ENCODE measurements around the gene INPP5D. TPM values are rescaled to one million over a fixed set of nuclear protein-coding genes. Genes with fewer than 3 reads are reported as not detected.

The INPP5D gene
- total RNA-seq, 1 donor from 2014 or later = 18.3 TPM

DNA sequence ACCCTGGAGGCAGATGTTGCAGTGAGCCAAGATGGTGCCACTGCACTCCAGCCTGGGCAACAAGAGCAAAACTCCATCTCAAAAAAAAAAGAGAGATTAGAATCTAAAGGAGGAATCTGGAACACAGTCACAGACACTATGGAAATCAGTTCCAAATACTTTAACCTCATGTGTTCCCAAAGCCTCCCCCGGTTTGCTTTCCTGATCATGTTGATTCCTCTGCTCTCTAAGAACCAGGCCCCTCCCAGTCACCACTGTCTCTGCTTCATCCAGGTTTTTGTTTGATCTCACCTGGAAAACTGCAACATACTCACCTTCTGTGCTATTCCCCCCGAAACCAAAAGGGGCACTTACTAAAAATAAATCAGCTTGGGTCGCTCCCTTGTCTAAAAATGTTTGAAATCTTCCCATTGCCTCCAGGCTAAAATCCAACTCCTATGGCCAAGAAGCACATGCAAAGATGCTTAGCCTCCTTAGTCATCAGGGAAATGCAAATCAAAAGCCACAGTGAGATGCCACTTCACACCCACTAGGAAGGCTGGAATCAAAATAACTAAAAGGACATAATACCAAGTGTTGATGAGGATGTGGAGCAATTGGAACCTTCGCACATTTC is 33.8 kb upstream of the INPP5D start:
- Mint-ChIP-seq H3K4me3 (peak overlapping the region; percentile 7), H3K4me1 (ENCODE audit: unreplicated experiment) (peaks cover 5% of the 10 kb centered on the region), H3K27ac (no peak overlapping the region), H3K36me3 (no peaks in the 10 kb centered on the region), H3K9me3 (no peaks in the 10 kb centered on the region), H3K27me3 (no peaks in the 10 kb centered on the region)
- no peak for DNase-seq (ENCODE audit: extremely low spot score, unreplicated experiment)
- TF ChIP-seq, protein P1, sequence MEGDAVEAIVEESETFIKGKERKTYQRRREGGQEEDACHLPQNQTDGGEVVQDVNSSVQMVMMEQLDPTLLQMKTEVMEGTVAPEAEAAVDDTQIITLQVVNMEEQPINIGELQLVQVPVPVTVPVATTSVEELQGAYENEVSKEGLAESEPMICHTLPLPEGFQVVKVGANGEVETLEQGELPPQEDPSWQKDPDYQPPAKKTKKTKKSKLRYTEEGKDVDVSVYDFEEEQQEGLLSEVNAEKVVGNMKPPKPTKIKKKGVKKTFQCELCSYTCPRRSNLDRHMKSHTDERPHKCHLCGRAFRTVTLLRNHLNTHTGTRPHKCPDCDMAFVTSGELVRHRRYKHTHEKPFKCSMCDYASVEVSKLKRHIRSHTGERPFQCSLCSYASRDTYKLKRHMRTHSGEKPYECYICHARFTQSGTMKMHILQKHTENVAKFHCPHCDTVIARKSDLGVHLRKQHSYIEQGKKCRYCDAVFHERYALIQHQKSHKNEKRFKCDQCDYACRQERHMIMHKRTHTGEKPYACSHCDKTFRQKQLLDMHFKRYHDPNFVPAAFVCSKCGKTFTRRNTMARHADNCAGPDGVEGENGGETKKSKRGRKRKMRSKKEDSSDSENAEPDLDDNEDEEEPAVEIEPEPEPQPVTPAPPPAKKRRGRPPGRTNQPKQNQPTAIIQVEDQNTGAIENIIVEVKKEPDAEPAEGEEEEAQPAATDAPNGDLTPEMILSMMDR (conservative IDR thresholded peaks at IDR 0.05) = no peak

DNA sequence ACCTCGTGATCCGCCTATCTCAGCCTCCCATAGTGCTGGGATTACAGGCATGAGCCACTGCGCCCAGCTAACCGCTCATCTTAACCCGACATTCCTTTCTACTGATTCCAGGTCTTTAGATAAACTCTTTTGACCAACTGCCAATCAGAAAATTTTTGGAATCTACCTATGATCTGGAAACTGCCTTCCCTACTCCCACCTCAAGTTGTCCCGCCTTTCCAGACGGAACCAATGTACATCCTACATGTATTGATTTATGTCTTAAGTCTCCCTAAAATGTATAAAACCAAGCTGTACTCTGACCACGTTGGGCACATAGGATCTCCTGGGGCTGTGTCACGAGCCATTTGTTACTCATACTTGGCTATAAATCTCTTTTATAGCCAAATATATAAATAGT is 30.8 kb upstream of the INPP5D start:
- Mint-ChIP-seq H3K36me3 (no peaks in the 10 kb centered on the region), H3K9me3 (no peaks in the 10 kb centered on the region), H3K4me3 (no peak overlapping the region), H3K4me1 (ENCODE audit: unreplicated experiment) (peaks cover 6% of the 10 kb centered on the region), H3K27me3 (no peaks in the 10 kb centered on the region), H3K27ac (no peak overlapping the region)
- TF ChIP-seq, protein P1 (conservative IDR thresholded peaks at IDR 0.05) = no peak
- DNase-seq (ENCODE audit: extremely low spot score, unreplicated experiment) = no peak

DNA sequence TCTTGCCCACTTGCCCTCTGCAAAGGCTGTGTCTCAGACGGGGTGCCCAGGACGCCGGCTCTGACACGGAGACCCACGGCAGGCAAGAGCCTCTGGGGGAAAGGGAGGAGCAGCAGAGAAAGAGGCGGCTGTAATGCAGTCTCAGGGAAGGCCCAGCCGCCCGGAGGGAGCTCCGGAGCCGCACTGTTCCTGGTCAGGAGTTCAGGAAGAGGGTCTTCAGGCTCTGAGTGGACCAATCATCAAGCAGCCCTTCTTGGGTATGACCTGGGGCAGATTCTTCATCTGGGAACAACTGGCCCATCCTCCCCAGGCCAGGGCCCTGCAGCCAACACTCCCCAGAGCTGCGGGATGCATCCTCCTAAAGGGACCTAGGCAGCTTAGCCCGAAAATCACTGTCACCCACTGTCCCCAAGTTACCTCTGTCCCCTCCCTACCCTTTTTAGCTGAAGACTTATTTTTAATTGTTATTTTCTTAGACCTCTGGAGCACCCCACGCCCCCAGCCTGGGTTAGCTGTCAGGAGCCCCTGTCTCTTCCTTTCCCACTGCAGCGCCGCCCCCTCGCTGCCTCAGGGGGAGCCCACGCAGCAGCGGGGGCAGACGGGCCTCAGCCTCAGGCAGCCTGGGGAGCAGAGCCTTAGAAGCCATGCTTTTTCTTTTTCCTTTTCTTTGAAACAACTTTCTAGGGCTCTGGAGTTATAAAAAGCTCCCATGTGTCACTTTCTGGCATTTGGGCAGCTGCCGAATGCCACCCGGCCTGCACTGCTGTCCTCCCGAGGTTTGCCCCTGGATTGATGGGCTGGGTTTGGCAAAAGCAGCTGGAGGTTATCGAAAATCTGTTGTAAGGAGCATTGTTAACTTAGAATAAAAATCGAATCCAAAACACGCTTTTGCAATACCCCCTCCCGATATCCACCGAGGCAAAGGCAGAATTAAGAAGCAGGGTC is 28.3 kb upstream of the INPP5D start:
- TF ChIP-seq, protein P1 (conservative IDR thresholded peaks at IDR 0.05) = no peak
- H3K36me3 Mint-ChIP-seq = no peaks in the 10 kb centered on the region
- H3K27me3 Mint-ChIP-seq = no peaks in the 10 kb centered on the region
- DNase-seq (ENCODE audit: extremely low spot score, unreplicated experiment) = no peak
- H3K9me3 Mint-ChIP-seq = no peaks in the 10 kb centered on the region
- H3K4me1 Mint-ChIP-seq (ENCODE audit: unreplicated experiment) = peaks cover 6% of the 10 kb centered on the region
- H3K4me3 Mint-ChIP-seq = no peak overlapping the region
- H3K27ac Mint-ChIP-seq = no peak overlapping the region

DNA sequence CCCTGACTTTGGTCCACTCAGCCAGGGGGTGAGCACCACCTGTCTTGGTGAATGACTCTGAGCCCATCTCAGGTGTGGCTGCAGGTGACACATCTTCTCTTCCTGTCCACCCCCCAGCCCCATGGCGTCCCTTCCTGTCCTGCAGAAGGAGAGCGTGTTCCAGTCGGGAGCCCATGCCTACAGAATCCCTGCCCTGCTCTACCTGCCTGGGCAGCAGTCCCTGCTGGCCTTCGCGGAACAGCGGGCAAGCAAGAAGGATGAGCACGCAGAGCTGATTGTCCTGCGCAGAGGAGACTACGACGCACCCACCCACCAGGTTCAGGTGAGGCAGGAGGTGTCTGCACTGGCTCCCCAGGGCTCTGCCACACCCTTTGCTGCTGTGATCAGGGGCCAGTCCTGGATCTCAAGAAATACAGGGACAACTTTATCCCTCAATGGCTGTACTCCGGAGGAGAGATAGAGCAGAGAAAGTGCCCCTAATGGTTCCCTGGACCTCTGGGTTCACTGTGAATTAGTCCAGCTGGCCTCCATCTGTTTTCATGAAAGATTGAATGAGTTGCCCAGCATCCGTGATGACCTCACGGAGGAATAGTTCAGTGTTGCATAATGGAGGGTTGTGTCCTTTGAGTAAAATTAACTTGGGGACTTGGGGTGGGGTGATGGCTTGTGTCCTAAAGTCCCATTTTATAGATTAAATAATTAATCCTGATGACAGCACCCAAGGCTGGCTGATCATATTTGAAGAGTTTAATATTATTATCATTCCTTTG is 27.4 kb upstream of the INPP5D start, which contains the start of gene NEU2:
NEU2 (plus strand) TSS at position 122 of the 770 bp plus-strand sequence; CDS start at position 122, 0 bp downstream.
- Mint-ChIP-seq H3K4me1 (ENCODE audit: unreplicated experiment) (peaks cover 6% of the 10 kb centered on the region), H3K27ac (no peak within 1 kb of the TSS), H3K9me3 (no peaks in the 10 kb centered on the region), H3K27me3 (no peaks in the 10 kb centered on the region), H3K36me3 (no peaks in the 10 kb centered on the region), H3K4me3 (no peak within 1 kb of the TSS)
- TF ChIP-seq, protein P1 (conservative IDR thresholded peaks at IDR 0.05) = no peak
- no peak for DNase-seq (ENCODE audit: extremely low spot score, unreplicated experiment)

DNA sequence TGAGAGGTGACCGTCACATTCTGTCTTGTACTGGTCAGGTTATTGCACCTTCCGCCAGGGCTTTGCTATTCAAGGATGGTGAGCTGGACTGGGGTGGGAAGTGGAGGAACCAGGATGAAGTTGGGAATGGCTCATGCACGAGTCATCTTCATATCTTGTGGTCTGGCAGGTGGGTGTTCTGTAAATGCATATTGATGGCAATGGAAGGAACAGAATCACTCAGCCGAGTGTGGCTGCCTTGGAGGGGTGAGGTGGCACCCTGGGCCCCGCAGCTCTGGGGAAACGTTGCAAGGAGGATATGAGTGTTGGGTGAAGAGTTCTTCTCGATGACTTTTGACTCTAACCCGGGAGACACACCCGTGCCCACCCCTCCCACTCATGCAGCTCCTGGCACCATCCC is 26.5 kb upstream of the INPP5D start:
- Mint-ChIP-seq H3K9me3 (no peaks in the 10 kb centered on the region), H3K27ac (no peak overlapping the region), H3K36me3 (no peaks in the 10 kb centered on the region), H3K4me3 (no peak overlapping the region), H3K27me3 (no peaks in the 10 kb centered on the region), H3K4me1 (ENCODE audit: unreplicated experiment) (peaks cover 6% of the 10 kb centered on the region)
- TF ChIP-seq, protein P1 (conservative IDR thresholded peaks at IDR 0.05) = no peak
- no peak for DNase-seq (ENCODE audit: extremely low spot score, unreplicated experiment)
